Retinal pigment epithelial cell (primary cell): ENCODE data around the gene LPCAT1.
"Not testable (repeated sequence)": the region's sequence is repeated elsewhere in the genome, so short reads cannot be mapped to it uniquely, and the experiment has no call there.

ENCODE experiments used
- DNase-seq: peaks from one replicate; pipeline ENCODE4 v3.0.0-alpha.2; 2010; ENCODE audit warnings: low read depth
- H3K4me3 ChIP-seq: 2 replicates; pipeline ENCODE4 v1.5.1; 2011; ENCODE audit warnings: mild to moderate bottlenecking, low read length, control low read depth, moderate library complexity
- CTCF ChIP-seq: conservative IDR thresholded peaks from 2 replicates; pipeline ENCODE4 v1.5.1; 2011; ENCODE audit warnings: low read depth, low read length, control low read depth, inconsistent platforms

The LPCAT1 gene

DNA sequence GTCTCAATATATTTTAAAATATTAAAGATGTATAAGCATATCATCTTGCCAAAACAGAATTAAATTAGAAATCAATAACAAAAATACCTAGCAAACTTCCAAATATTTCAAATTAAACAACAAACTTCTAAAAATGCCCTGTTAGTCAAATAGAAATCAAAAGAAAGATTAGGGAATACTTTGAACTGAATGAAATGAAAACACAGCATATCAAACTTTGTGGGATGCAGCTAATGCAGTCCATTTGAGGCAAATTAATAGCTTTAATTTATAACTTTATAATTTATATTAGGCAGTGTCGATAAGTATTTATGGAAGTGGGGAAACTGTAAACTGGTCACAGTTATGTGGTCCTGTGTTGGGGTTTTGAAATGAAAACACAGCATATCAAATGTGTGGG, 95.7 kb downstream of the LPCAT1 start:
- TF ChIP-seq CTCF, result no peak
- no peak overlapping the region for H3K4me3 ChIP-seq
- DNase-seq, result no peak

DNA sequence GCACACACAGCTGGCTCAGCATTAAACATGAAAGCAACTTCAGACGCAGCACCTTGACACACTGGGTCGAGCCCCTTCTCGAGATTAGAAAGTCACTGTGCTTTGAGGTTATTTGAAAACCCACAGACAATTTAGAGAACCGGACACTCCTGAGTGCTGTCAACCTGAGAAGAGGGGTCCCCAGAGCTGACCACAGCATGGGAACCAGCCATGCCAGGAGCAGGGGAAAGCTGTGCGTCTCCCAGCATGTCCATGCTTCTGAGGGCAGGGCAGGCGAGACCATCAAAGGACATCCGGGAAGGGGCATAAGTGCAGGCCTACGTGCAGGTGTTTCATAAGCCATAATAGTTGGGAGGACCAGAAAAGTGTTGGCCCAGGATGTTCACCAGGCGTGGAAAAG, 99.0 kb downstream of the LPCAT1 start:
- TF ChIP-seq CTCF, result no peak
- no peak overlapping the region for H3K4me3 ChIP-seq
- no peak for DNase-seq

GRCh38 chr5:1423901-1424603, 99.7 kb downstream of the LPCAT1 start:
- no peak for DNase-seq
- H3K4me3 ChIP-seq, result no peak overlapping the region
- no peak for TF ChIP-seq CTCF

DNA sequence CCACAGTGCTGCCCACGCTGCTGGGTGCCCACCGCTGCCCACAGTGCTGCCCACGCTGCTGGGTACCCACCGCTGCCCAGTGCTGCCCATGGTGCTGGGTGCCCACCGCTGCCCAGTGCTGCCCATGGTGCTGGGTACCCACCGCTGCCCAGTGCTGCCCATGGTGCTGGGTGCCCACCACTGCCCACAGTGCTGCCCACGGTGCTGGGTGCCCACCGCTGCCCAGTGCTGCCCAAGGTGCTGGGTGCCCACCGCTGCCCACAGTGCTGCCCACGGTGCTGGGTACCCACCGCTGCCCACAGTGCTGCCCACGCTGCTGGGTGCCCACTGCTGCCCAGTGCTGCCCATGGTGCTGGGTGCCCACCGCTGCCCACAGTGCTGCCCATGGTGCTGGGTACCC, 101.2 kb downstream of the LPCAT1 start:
- H3K4me3 ChIP-seq, DNase-seq: not testable (repeated sequence)

DNA sequence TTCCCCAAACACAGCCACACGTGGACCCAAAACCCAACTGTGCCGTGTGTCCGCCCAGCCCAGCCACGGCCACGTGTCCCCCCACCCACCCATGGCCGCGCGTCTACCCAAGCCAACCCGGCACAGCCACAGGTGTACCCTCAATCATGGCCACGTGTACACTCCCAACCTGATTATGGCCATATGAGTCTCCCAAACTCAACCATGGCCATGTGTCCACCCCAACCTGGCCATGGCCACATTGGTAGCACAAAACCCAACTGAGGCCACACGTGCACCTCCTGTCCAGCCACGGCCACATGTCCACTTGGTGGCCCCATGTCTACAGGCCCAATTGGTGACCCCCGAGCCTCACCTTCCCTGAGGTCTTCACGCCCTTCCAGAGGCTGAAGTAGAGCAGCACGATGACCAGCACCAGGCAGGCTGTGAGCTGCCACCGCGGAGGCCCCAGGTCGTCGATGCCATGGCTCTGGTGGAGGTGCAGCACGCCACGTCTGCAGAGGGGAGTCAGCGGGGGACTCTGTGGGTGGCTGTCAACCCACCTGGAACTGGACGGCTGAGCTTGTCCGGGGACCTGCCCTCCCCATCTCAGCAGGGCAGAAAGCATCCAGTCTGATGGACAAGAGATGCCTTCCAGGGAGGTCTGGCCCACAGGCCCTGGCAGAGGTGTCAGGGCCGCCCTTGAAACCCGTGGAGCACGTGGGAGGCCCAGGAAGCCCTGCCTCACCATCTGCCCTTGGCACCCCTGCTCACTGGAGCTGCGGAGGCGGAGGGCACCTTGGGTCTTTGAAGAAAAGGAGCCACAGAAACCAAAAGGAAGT, 102.0 kb downstream of the LPCAT1 start:
- DNase-seq, result no peak
- TF ChIP-seq CTCF, result no peak

DNA sequence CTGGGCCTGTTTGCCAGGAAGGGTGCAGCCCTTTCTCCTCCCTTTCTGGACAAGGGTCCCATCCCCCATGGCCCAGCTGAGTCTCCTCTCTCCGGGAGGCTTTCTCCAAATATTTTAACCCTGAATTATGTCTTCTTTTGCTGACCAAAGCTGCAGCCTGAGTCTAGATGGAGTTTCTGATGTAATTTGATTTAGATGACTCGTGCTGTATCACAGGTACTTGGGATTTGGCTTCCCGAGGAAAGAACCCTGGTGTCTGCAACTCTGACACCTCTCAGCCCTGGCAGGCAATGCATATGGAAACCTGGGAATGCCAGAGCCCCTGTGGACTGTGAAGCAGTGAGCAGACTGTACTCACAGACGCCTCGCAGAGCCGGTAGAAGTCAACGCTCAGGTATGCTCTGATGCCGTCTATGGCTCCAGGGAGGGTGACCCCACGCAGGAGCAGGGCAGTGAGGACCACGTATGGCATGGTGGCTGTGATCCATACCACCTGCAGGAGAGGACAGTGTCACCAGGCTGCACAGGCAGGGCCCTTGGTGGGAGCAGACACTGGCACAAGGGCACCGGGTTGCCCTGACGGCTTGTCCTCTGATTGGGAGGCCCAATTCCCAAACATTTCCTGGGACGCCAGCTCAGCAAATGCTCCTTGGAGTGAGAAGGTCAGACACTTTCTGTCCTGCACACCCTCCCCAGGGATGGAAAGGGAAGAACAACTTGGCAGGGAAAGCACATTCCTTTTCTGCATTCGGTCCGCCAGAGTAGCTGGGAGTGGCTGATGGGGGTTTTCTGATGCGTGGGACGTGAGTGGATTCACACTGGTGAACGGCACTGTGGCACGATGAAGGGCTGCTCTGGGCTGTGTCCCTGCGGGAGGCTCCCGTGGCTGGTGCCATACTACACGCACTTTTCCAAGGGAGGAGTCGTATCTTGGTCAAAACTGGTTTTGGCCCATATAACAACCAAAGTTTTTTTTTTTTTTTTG, 103.3 kb downstream of the LPCAT1 start:
- H3K4me3 ChIP-seq, result no peak overlapping the region
- DNase-seq, result no peak
- TF ChIP-seq CTCF, result no peak

More for the DNA sequence above, 102.0 kb downstream of the LPCAT1 start:
- no peak overlapping the region for H3K4me3 ChIP-seq
